Measurements from ENCODE around the gene HERC4. TPM values are rescaled to one million over a fixed set of nuclear protein-coding genes. Genes with fewer than 3 reads are reported as not detected.

The HERC4 gene
- total RNA-seq, 1 experiment from 2014 or later = 36.5 TPM

- Histone ChIP-seq H3K4me2 (ENCODE audit: low read length) (peak overlapping the region; percentile 49), H3K27ac (ENCODE audit: low read depth, low read length) (peak overlapping the region; percentile 69; the same call in 1 of the 2 replicates), H3K4me3 (replicated peaks in 1 of 2; ENCODE audit: low read depth in 1 of 2, low read length in 2 of 2) (no peak overlapping the region; a peak in 1 of 4 replicates), H3K9ac (ENCODE audit: low read length) (peak overlapping the region; percentile 31), H3K27me3 (ENCODE audit: insufficient read depth, low read length) (no peaks in the 10 kb centered on the region), H3K79me2 (ENCODE audit: insufficient read depth, low read length) (no peaks in the 10 kb centered on the region), H3K9me3 (ENCODE audit: control insufficient read depth in 1 of 2, insufficient read depth in 1 of 2, low read depth in 1 of 2, low read length in 2 of 2) (no peaks in the 10 kb centered on the region), H2AFZ (ENCODE audit: low read depth, low read length, poor library complexity, severe bottlenecking) (no peak overlapping the region), H3K36me3 (ENCODE audit: control insufficient read depth in 1 of 2, insufficient read depth in 2 of 2, low read length in 2 of 2) (no peaks in the 10 kb centered on the region), H4K20me1 (ENCODE audit: insufficient read depth) (no peaks in the 10 kb centered on the region), H3K9me2 (ENCODE audit: insufficient read depth) (no peaks in the 10 kb centered on the region), H3K4me1 (ENCODE audit: control insufficient read depth in 1 of 2, insufficient read depth in 2 of 2, low read length in 2 of 2) (peaks cover 55 to 91% of the 10 kb centered on the region in 2 experiments)
- POLR2A ChIA-PET = interaction anchor here (1.0 to 1.3 kb wide), 3 partner anchors 8 to 59 kb away, joined by 3 read pairs; no protein-coding TSS in a partner anchor
- intact Hi-C loops (cut with micrococcal nuclease) = loop anchor here (5.0 kb wide), 1 partner anchor 55 kb away; no protein-coding TSS in a partner anchor
- CTCF ChIA-PET = interaction anchor here (0.6 to 1.8 kb wide), 5 partner anchors 9 to 60 kb away, joined by 3 to 7 read pairs (median 3); no protein-coding TSS in a partner anchor
- DNase-seq (ENCODE audit: low read depth, low spot score) = peak; percentile 80
- ATAC-seq = peak; percentile 74
- RAD21 ChIA-PET (ENCODE audit: low non-redundant PET in 1 of 2, low total read pairs in 2 of 2, uncharacterized antibody in 2 of 2, unreplicated experiment in 2 of 2) = interaction anchor here in 1 of 2 experiments (1.3 kb wide), 1 partner anchor 59 kb away, joined by 4 read pairs; no protein-coding TSS in a partner anchor
- BruUV-seq (replicated peaks) = no TSS peak
- TF ChIP-seq TCF7L2 (IDR thresholded peaks at IDR 0.05; ENCODE audit: borderline replicate concordance, extremely low read depth, insufficient read depth, insufficient read length) = peak; percentile 17
- TF ChIP-seq EGR1 (IDR thresholded peaks at IDR 0.05; ENCODE audit: low read depth) = no peak
- no peak for TF ChIP-seq ELF1 (IDR thresholded peaks at IDR 0.05; ENCODE audit: borderline replicate concordance, low read depth)
- no peak for TF ChIP-seq CTCF (IDR thresholded peaks at IDR 0.05 in 2 of 3, conservative IDR thresholded peaks at IDR 0.05 in 1 of 3; ENCODE audit: borderline replicate concordance in 1 of 3, insufficient read depth in 1 of 3, low read depth in 2 of 3, low read length in 2 of 3)
- TF ChIP-seq SRF (IDR thresholded peaks at IDR 0.05; ENCODE audit: low read depth) = peak; percentile 40; the same call in 1 of the 2 replicates
- TF ChIP-seq RAD21 (IDR thresholded peaks at IDR 0.05; ENCODE audit: low read depth) = no peak
- TF ChIP-seq EZH2phosphoT487 (IDR thresholded peaks at IDR 0.05; ENCODE audit: borderline replicate concordance) = no peak
- TF ChIP-seq REST (IDR thresholded peaks at IDR 0.05; ENCODE audit: low read depth) = no peak
- TF ChIP-seq CBX3 (IDR thresholded peaks at IDR 0.05; ENCODE audit: low read depth) = peak; percentile 82
- TF ChIP-seq CEBPB (IDR thresholded peaks at IDR 0.05; ENCODE audit: low read depth) = peak; percentile 82
- TF ChIP-seq POLR2AphosphoS5 (IDR thresholded peaks at IDR 0.05; ENCODE audit: low read depth, low read length) = peak; percentile 65
- no peak for TF ChIP-seq ZFX (IDR thresholded peaks at IDR 0.05)
- no peak for TF ChIP-seq ZNF274 (IDR thresholded peaks at IDR 0.05; ENCODE audit: low read depth, low read length)
- peak; percentile 39 for TF ChIP-seq YY1 (IDR thresholded peaks at IDR 0.05; ENCODE audit: extremely low read depth, insufficient replicate concordance, low read depth, low read length)
- peak; percentile 95 for TF ChIP-seq JUND (IDR thresholded peaks at IDR 0.05)
- TF ChIP-seq FOSL1 (IDR thresholded peaks at IDR 0.05; ENCODE audit: low read depth) = peak; percentile 94
- no peak; the same call in 1 of the 2 replicates for TF ChIP-seq MAX (IDR thresholded peaks at IDR 0.05)
- no peak for TF ChIP-seq EZH2 (IDR thresholded peaks at IDR 0.05)
- TF ChIP-seq ZBTB33 (IDR thresholded peaks at IDR 0.05; ENCODE audit: extremely low read depth, insufficient replicate concordance, low read length) = no peak
- TF ChIP-seq POLR2A (IDR thresholded peaks at IDR 0.05; ENCODE audit: borderline replicate concordance, extremely low read depth, insufficient read depth, insufficient read length) = no peak
Measured at GRCh38 chr10:68096913-68097516, 21.9 kb upstream of the HERC4 start.
